H9 (cell line): ENCODE measurements around the gene SLC16A4. TPM values are rescaled to one million over a fixed set of nuclear protein-coding genes. Genes with fewer than 3 reads are reported as not detected.
"Not testable (repeated sequence)": the region's sequence is repeated elsewhere in the genome, so short reads cannot be mapped to it uniquely, and the experiment has no call there.

Experiments used
- DNase-seq: peaks from one replicate; pipeline ENCODE4 v3.0.0-alpha.2; 2017
- H2AFZ ChIP-seq: one replicate; pipeline ENCODE4 v1.6.1; 2013; ENCODE audit warnings: mild to moderate bottlenecking, low read length, control low read depth, moderate library complexity
- H2AK5ac ChIP-seq: 2 replicates; pipeline ENCODE4 v1.6.1; 2013; ENCODE audit warnings: low read length, control low read depth, mixed read lengths; ENCODE audit not compliant: insufficient read length
- H2BK120ac ChIP-seq: one replicate; pipeline ENCODE4 v1.6.1; 2013; ENCODE audit warnings: low read depth, mild to moderate bottlenecking, low read length, control low read depth, inconsistent platforms; ENCODE audit not compliant: poor library complexity, severe bottlenecking
- H2BK12ac ChIP-seq: 2 replicates; pipeline ENCODE4 v1.6.1; 2013; ENCODE audit warnings: low read length, control low read depth, mixed read lengths, low read depth; ENCODE audit not compliant: insufficient read length
- H2BK15ac ChIP-seq: 2 replicates; pipeline ENCODE4 v1.6.1; 2013; ENCODE audit warnings: low read depth, low read length, control low read depth
- H2BK20ac ChIP-seq: one replicate; pipeline ENCODE4 v1.6.1; 2013; ENCODE audit warnings: low read depth, mild to moderate bottlenecking, low read length, control low read depth, inconsistent platforms; ENCODE audit not compliant: poor library complexity, severe bottlenecking
- H2BK5ac ChIP-seq: 2 replicates; pipeline ENCODE4 v1.6.1; 2013; ENCODE audit warnings: low read length, control low read depth, mixed read lengths; ENCODE audit not compliant: insufficient read length
- H3K14ac ChIP-seq: 2 replicates; pipeline ENCODE4 v1.6.1; 2013; ENCODE audit warnings: low read length, control low read depth; ENCODE audit not compliant: insufficient read depth
- H3K18ac ChIP-seq: 2 replicates; pipeline ENCODE4 v1.6.1; 2013; ENCODE audit warnings: low read depth, mild to moderate bottlenecking, mixed read lengths, low read length, control low read depth; ENCODE audit not compliant: insufficient read length
- H3K23ac ChIP-seq: 2 replicates; pipeline ENCODE4 v1.6.1; 2013; ENCODE audit warnings: low read length, control low read depth, mixed read lengths, low read depth; ENCODE audit not compliant: insufficient read length
- H3K23me2 ChIP-seq: 2 replicates; pipeline ENCODE4 v1.6.1; 2013; ENCODE audit warnings: low read depth, mild to moderate bottlenecking, mixed read lengths, low read length, control low read depth; ENCODE audit not compliant: insufficient read length, poor library complexity, severe bottlenecking
- H3K27ac ChIP-seq: 2 replicates; pipeline ENCODE4 v1.5.1; 2013; ENCODE audit warnings: low read length, control low read depth, mixed read lengths, low read depth; ENCODE audit not compliant: insufficient read length
- H3K27me3 ChIP-seq: 2 replicates; pipeline ENCODE4 v1.6.1; 2013; ENCODE audit warnings: low read length, control low read depth, inconsistent platforms; ENCODE audit not compliant: insufficient read depth
- H3K4ac ChIP-seq: 2 replicates; pipeline ENCODE4 v1.6.1; 2013; ENCODE audit warnings: low read depth, mild to moderate bottlenecking, control low read depth, inconsistent platforms, low read length, moderate library complexity
- H3K4me1 ChIP-seq: 2 replicates; pipeline ENCODE4 v1.6.1; 2013; ENCODE audit warnings: low read length, control low read depth, inconsistent platforms; ENCODE audit not compliant: insufficient read depth
- H3K4me2 ChIP-seq: 2 replicates; pipeline ENCODE4 v1.6.1; 2013; ENCODE audit warnings: low read length, control low read depth, mixed read lengths; ENCODE audit not compliant: insufficient read length, insufficient read depth
- H3K56ac ChIP-seq: 2 replicates; pipeline ENCODE4 v1.6.1; 2013; ENCODE audit warnings: low read depth, mild to moderate bottlenecking, mixed read lengths, low read length, control low read depth; ENCODE audit not compliant: insufficient read length
- H3K79me1 ChIP-seq: 2 replicates; pipeline ENCODE4 v1.6.1; 2013; ENCODE audit warnings: low read depth, mild to moderate bottlenecking, moderate library complexity, low read length, control low read depth, inconsistent platforms; ENCODE audit not compliant: insufficient read depth, poor library complexity, severe bottlenecking
- H3K79me2 ChIP-seq: 2 replicates; pipeline ENCODE4 v1.6.1; 2013; ENCODE audit warnings: low read length, control low read depth, inconsistent platforms; ENCODE audit not compliant: insufficient read depth
- H3K9ac ChIP-seq: 2 replicates; pipeline ENCODE4 v1.6.1; 2013; ENCODE audit warnings: low read length, control low read depth, mixed read lengths; ENCODE audit not compliant: insufficient read length; ENCODE audit errors: extremely low read depth
- H3K9me3 ChIP-seq: one replicate; pipeline ENCODE4 v1.6.1; 2013; ENCODE audit warnings: low read depth, low read length, inconsistent platforms; ENCODE audit not compliant: control insufficient read depth
- H3T11ph ChIP-seq: one replicate; pipeline ENCODE4 v1.6.1; 2013; ENCODE audit warnings: mild to moderate bottlenecking, low read length, control low read depth, inconsistent platforms
- H4K20me1 ChIP-seq: one replicate; pipeline ENCODE4 v1.6.1; 2013; ENCODE audit not compliant: control insufficient read depth, insufficient read length, insufficient read depth
- H4K5ac ChIP-seq: 2 replicates; pipeline ENCODE4 v1.6.1; 2013; ENCODE audit warnings: low read depth, mild to moderate bottlenecking, mixed read lengths, low read length, control low read depth; ENCODE audit not compliant: insufficient read length
- H4K8ac ChIP-seq: replicated peaks from 2 replicates; pipeline ENCODE4 v1.6.1; 2013; ENCODE audit warnings: low read length, control low read depth, mixed read lengths, low read depth; ENCODE audit not compliant: insufficient read length
- H4K91ac ChIP-seq: 2 replicates; pipeline ENCODE4 v1.6.1; 2013; ENCODE audit warnings: low read depth, mild to moderate bottlenecking, moderate library complexity, mixed read lengths, low read length, control low read depth; ENCODE audit not compliant: insufficient read length
- H3K27ac Mint-ChIP-seq, 3 experiments: 2 replicates in 2 of 3; 3 replicates in 1 of 3; pipeline ENCODE4 v1.8.0; 2020 to 2021; ENCODE audit warnings: mixed read lengths in 3 of 3, mild to moderate bottlenecking in 1 of 3, moderate library complexity in 1 of 3
- H3K27me3 Mint-ChIP-seq: 2 replicates; pipeline ENCODE4 v1.8.0; 2021; ENCODE audit warnings: low read depth, mild to moderate bottlenecking, moderate library complexity, mixed read lengths
- H3K36me3 Mint-ChIP-seq, 3 experiments: 2 replicates in 2 of 3; 3 replicates in 1 of 3; pipeline ENCODE4 v1.8.0; 2020 to 2021; ENCODE audit warnings: low read depth in 3 of 3, mixed read lengths in 3 of 3; ENCODE audit not compliant: insufficient read depth in 1 of 3
- H3K4me1 Mint-ChIP-seq, 2 experiments: 2 replicates each; pipeline ENCODE4 v1.8.0; 2020; ENCODE audit warnings: mixed read lengths in 2 of 2
- H3K4me3 Mint-ChIP-seq, 2 experiments: 2 replicates in 1 of 2; 3 replicates in 1 of 2; pipeline ENCODE4 v1.8.0; 2020 to 2021; ENCODE audit warnings: mild to moderate bottlenecking in 2 of 2, mixed read lengths in 2 of 2, moderate library complexity in 1 of 2
- H3K9me3 Mint-ChIP-seq, 2 experiments: 2 replicates in 1 of 2; 3 replicates in 1 of 2; pipeline ENCODE4 v1.8.0; 2020; ENCODE audit warnings: mild to moderate bottlenecking in 2 of 2, mixed read lengths in 2 of 2, moderate library complexity in 1 of 2
- CTCF ChIP-seq: fragments of 200-600 bp; sonication (generic); conservative IDR thresholded peaks from 3 replicates; pipeline ENCODE4 v1.8.0; 2021; ENCODE audit warnings: antibody characterized with exemption, mild to moderate bottlenecking
- WGBS: extraction: QIAGEN DNeasy Blood & Tissue Kit; methylation state at CpG from one replicate; pipeline ENCODE4 v1.1.7; 2013; ENCODE audit warnings: missing lambda C conversion rate, low lambda C conversion rate, mixed read lengths; ENCODE audit not compliant: insufficient read length; ENCODE audit errors: extremely low coverage; 5-methylcytosine and 5-hydroxymethylcytosine counted together
- total RNA-seq: library from RNA; stranded (reverse); gene quantifications from 2 replicates; pipeline ENCODE4 v1.2.1, GENCODE V29; 2021

SLC16A4 gene
- total RNA-seq, 1 experiment from 2014 or later, result 0.17 TPM

DNA sequence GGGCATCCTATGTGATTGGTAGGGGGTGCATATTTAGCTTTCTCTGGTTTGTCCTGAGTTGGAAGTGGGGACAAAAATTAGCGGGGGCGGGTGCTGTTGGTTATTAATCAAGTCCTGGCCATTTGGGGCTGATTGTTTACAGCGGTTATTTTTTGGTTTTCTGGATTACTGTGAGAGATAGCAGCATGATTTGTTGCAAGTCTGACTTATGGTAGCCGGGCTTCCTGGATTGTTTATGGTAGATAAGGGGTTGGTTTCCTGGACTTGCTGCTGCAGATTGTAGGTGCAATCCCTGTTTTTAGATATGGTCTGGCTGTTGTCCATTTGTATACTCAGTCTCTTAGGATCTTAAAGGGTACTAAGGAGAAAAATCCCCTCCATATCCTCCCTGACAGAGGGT lies 48.1 kb upstream of the SLC16A4 start:
- Histone ChIP-seq H2BK5ac (no peak overlapping the region), H2BK20ac (no peak overlapping the region), H2BK15ac (no peak overlapping the region), H4K91ac (no peak overlapping the region), H3K4me2 (no peak overlapping the region), H3K56ac (no peak overlapping the region), H2AFZ (no peak overlapping the region), H3K23ac (no peak overlapping the region), H3K14ac (no peak overlapping the region), H3K27ac (no peak overlapping the region), H4K20me1 (no peaks in the 10 kb centered on the region), H3K18ac (no peak overlapping the region), H3T11ph (no peak overlapping the region), H3K79me2 (no peaks in the 10 kb centered on the region), H4K8ac (no peak overlapping the region), H3K27me3 (no peaks in the 10 kb centered on the region; the same call in 1 of the 2 replicates), H2BK12ac (no peak overlapping the region), H3K4me1 (no peaks in the 10 kb centered on the region), H3K9me3 (no peaks in the 10 kb centered on the region), H2AK5ac (no peak overlapping the region), H3K23me2 (no peaks in the 10 kb centered on the region), H3K79me1 (no peaks in the 10 kb centered on the region), H3K9ac (no peak overlapping the region), H2BK120ac (no peak overlapping the region), H3K4ac (no peak overlapping the region), H4K5ac (no peak overlapping the region)
- peaks cover 3% of the 10 kb centered on the region for H3K27me3 Mint-ChIP-seq
- DNase-seq, result no peak
- H3K9me3 Mint-ChIP-seq, result no peaks in the 10 kb centered on the region
- H3K4me1 Mint-ChIP-seq, result peaks cover 6 to 12% of the 10 kb centered on the region in 2 experiments
- H3K36me3 Mint-ChIP-seq, result no peaks in the 10 kb centered on the region
- TF ChIP-seq CTCF, result no peak
- WGBS, result no CpG with 5 or more reads among the region's 4 CpGs
- H3K4me3 Mint-ChIP-seq, result no peak overlapping the region
- H3K27ac Mint-ChIP-seq, result no peak overlapping the region

DNA sequence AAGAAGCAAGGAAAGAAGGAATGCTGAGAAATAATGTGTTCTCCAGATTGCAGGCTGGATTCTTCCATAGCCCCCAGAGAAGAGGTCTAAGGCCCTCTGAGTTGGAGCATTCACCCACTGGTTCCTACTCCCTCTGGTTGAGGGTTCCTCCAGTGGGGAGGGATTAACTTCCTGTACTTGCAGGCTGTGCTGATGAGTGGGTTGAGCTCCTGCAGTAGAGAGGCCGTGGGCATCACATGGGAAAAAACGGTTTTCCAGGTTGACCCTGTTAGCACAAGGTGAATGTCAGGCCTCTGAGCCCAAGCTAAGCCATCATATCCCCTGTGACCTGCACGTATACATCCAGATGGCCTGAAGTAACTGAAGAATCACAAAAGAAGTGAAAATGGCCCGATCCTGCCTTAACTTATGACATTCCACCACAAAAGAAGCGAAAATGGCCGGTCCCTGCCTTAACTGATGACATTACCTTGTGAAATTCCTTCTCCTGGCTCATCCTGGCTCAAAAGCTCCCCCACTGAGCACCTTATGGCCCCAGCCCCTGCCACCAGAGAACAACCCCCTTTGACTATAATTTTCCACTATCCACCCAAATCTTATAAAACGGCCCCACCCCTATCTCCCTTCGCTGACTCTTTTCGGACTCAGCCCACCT lies 46.9 kb upstream of the SLC16A4 start:
- H3K4me3 Mint-ChIP-seq, H3K18ac ChIP-seq, H2AK5ac ChIP-seq, H3K23ac ChIP-seq, H3K27me3 ChIP-seq, H3K4me2 ChIP-seq, H4K20me1 ChIP-seq, H2BK5ac ChIP-seq, H4K91ac ChIP-seq, H3K79me1 ChIP-seq, H2BK12ac ChIP-seq, H3K23me2 ChIP-seq, H2BK120ac ChIP-seq, H3K79me2 ChIP-seq, H4K5ac ChIP-seq, H3K27me3 Mint-ChIP-seq, H4K8ac ChIP-seq, H3K14ac ChIP-seq, H2AFZ ChIP-seq, H3K4ac ChIP-seq, H2BK15ac ChIP-seq, H3K9ac ChIP-seq, H3K4me1 ChIP-seq, H3K27ac Mint-ChIP-seq, DNase-seq, H3K56ac ChIP-seq, H3K36me3 Mint-ChIP-seq, H3K9me3 ChIP-seq, H3K27ac ChIP-seq, H2BK20ac ChIP-seq, H3T11ph ChIP-seq, H3K9me3 Mint-ChIP-seq: not testable (repeated sequence)
- no CpG with 5 or more reads among the region's 9 CpGs for WGBS
- peaks cover 12 to 19% of the 10 kb centered on the region in 2 experiments for H3K4me1 Mint-ChIP-seq
